ENCODE measurements around the gene FGGY. TPM values are rescaled to one million over a fixed set of nuclear protein-coding genes. Genes with fewer than 3 reads are reported as not detected.

The FGGY gene
- total RNA-seq, 1 donor from 2014 or later: 31.2 TPM

GRCh38 chr1:59411147-59411546 lies 114.3 kb downstream of the FGGY start:
- TF ChIP-seq, protein P1, sequence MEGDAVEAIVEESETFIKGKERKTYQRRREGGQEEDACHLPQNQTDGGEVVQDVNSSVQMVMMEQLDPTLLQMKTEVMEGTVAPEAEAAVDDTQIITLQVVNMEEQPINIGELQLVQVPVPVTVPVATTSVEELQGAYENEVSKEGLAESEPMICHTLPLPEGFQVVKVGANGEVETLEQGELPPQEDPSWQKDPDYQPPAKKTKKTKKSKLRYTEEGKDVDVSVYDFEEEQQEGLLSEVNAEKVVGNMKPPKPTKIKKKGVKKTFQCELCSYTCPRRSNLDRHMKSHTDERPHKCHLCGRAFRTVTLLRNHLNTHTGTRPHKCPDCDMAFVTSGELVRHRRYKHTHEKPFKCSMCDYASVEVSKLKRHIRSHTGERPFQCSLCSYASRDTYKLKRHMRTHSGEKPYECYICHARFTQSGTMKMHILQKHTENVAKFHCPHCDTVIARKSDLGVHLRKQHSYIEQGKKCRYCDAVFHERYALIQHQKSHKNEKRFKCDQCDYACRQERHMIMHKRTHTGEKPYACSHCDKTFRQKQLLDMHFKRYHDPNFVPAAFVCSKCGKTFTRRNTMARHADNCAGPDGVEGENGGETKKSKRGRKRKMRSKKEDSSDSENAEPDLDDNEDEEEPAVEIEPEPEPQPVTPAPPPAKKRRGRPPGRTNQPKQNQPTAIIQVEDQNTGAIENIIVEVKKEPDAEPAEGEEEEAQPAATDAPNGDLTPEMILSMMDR (IDR thresholded peaks at IDR 0.05; ENCODE audit: borderline replicate concordance): no peak
- Histone ChIP-seq H3K9me3 (replicated peaks) (peaks cover 5% of the 10 kb centered on the region), H3K27me3 (ENCODE audit: low read depth) (no peaks in the 10 kb centered on the region), H3K4me1 (peaks cover 7% of the 10 kb centered on the region), H3K27ac (replicated peaks) (no peak overlapping the region), H3K36me3 (no peaks in the 10 kb centered on the region), H3K4me3 (no peak overlapping the region)
- intact Hi-C loops (cut with micrococcal nuclease): no loop called here
- DNase-seq: no peak

DNA sequence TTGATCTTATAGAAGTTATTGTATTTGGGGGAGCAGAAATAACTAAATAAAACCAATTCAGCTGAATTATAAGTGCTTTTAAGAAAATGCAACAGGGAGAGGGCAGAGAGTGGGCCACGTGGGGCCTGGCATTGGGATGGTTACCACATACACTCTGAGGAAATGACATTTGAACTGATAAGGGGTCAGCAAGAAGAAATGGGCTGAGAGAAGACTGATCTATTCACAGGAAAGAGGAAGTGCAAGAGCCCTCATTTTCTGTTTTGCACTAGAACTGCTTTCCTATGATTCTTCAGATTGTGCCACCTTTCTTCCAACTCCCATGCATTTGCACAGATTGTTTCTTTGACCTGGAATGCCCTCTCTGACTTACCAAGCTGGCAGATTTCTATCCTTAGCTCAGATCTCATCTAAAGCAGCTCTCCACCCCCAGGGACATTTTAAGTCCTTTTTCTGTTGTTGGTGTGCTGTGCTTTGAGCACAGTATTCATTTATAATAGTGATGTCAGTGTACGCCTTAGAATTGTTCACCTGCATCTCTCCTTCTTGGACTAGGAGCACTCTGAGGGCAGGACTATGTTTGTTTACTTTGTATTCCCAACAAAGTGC lies 115.9 kb downstream of the FGGY start:
- no peaks in the 10 kb centered on the region for H3K36me3 ChIP-seq
- H3K9me3 ChIP-seq (replicated peaks): no peaks in the 10 kb centered on the region
- peaks cover 7% of the 10 kb centered on the region for H3K4me1 ChIP-seq
- H3K4me3 ChIP-seq: no peak overlapping the region
- H3K27me3 ChIP-seq (ENCODE audit: low read depth): no peaks in the 10 kb centered on the region
- TF ChIP-seq, protein P1 (IDR thresholded peaks at IDR 0.05; ENCODE audit: borderline replicate concordance): no peak
- intact Hi-C loops (cut with micrococcal nuclease): no loop called here
- DNase-seq: no peak
- no peak overlapping the region for H3K27ac ChIP-seq (replicated peaks)

DNA sequence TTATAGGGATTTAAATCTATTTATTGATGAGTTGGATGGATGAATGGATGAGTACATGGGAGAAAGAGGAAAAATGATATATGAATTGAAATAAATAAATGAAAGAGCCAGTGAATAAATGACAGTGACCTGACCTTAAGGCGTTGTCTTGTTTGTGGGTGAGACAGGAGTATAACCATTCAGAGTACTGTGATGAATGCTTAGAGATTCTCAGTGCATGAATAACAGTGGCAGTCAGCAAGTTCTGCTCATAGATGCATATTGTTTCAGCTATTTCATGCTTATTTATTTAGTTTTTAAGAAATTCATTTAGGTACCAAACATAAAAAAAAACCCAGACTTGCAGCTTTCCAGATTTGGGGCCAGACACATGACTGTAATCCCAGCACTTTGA lies 116.4 kb downstream of the FGGY start:
- no peaks in the 10 kb centered on the region for H3K27me3 ChIP-seq (ENCODE audit: low read depth)
- no peak overlapping the region for H3K27ac ChIP-seq (replicated peaks)
- H3K9me3 ChIP-seq (replicated peaks): no peaks in the 10 kb centered on the region
- H3K4me1 ChIP-seq: peaks cover 7% of the 10 kb centered on the region
- TF ChIP-seq, protein P1 (IDR thresholded peaks at IDR 0.05; ENCODE audit: borderline replicate concordance): no peak
- intact Hi-C loops (cut with micrococcal nuclease): no loop called here
- no peaks in the 10 kb centered on the region for H3K36me3 ChIP-seq
- no peak overlapping the region for H3K4me3 ChIP-seq
- DNase-seq: no peak

GRCh38 chr1:59414406-59415133 lies 117.7 kb downstream of the FGGY start:
- peaks cover 7% of the 10 kb centered on the region for H3K4me1 ChIP-seq
- H3K27me3 ChIP-seq (ENCODE audit: low read depth): no peaks in the 10 kb centered on the region
- DNase-seq: no peak
- H3K27ac ChIP-seq (replicated peaks): no peak overlapping the region
- no peaks in the 10 kb centered on the region for H3K36me3 ChIP-seq
- intact Hi-C loops (cut with micrococcal nuclease): no loop called here
- H3K4me3 ChIP-seq: no peak overlapping the region
- no peaks in the 10 kb centered on the region for H3K9me3 ChIP-seq (replicated peaks)
- TF ChIP-seq, protein P1 (IDR thresholded peaks at IDR 0.05; ENCODE audit: borderline replicate concordance): no peak

GRCh38 chr1:59415286-59415850 lies 118.5 kb downstream of the FGGY start:
- TF ChIP-seq, protein P1 (IDR thresholded peaks at IDR 0.05; ENCODE audit: borderline replicate concordance): no peak
- peaks cover 7% of the 10 kb centered on the region for H3K4me1 ChIP-seq
- H3K36me3 ChIP-seq: no peaks in the 10 kb centered on the region

More at GRCh38 chr1:59415286-59415850, 118.5 kb downstream of the FGGY start:
- H3K4me3 ChIP-seq: no peak overlapping the region
- intact Hi-C loops (cut with micrococcal nuclease): no loop called here
- no peak overlapping the region for H3K27ac ChIP-seq (replicated peaks)
- no peaks in the 10 kb centered on the region for H3K27me3 ChIP-seq (ENCODE audit: low read depth)
- no peak for DNase-seq
- H3K9me3 ChIP-seq (replicated peaks): no peaks in the 10 kb centered on the region

Data from left ventricle myocardium inferior (tissue), 1 donor.